Measurements from ENCODE around the gene KRTAP4-4. TPM values are rescaled to one million over a fixed set of nuclear protein-coding genes. Genes with fewer than 3 reads are reported as not detected.

The KRTAP4-4 gene
- total RNA-seq, 1 experiment from 2014 or later = not detected

GRCh38 chr17:41178843-41179616, 18.5 kb upstream of the KRTAP4-4 start:
- H3K79me2 ChIP-seq (ENCODE audit: low read length) = no peaks in the 10 kb centered on the region
- no peak overlapping the region for H3K4me3 ChIP-seq (ENCODE audit: low read length)
- no peaks in the 10 kb centered on the region for H4K20me1 ChIP-seq (ENCODE audit: insufficient read depth, low read depth, low read length)
- no peak for DNase-seq
- no peaks in the 10 kb centered on the region for H3K9me2 ChIP-seq (replicated peaks; ENCODE audit: insufficient read depth, low read length)
- no peak overlapping the region for H3K27ac ChIP-seq (ENCODE audit: low read length)
- H3K4me2 ChIP-seq (ENCODE audit: low read depth, low read length, poor library complexity, severe bottlenecking) = no peak overlapping the region
- no peaks in the 10 kb centered on the region for H3K27me3 ChIP-seq (ENCODE audit: low read length)
- H2AFZ ChIP-seq (ENCODE audit: low read length) = no peak overlapping the region
- H3K9ac ChIP-seq (ENCODE audit: low read length) = no peak overlapping the region
- H3K36me3 ChIP-seq (ENCODE audit: insufficient read depth, low read length) = no peaks in the 10 kb centered on the region
- peaks cover 19% of the 10 kb centered on the region for H3K4me1 ChIP-seq (ENCODE audit: low read length)
- no peaks in the 10 kb centered on the region for H3K9me3 ChIP-seq (ENCODE audit: low read length)

- Histone ChIP-seq H3K4me2 (ENCODE audit: low read depth, low read length, poor library complexity, severe bottlenecking) (no peak overlapping the region), H2AFZ (ENCODE audit: low read length) (no peak overlapping the region), H3K79me2 (ENCODE audit: low read length) (no peaks in the 10 kb centered on the region), H3K27me3 (ENCODE audit: low read length) (no peaks in the 10 kb centered on the region), H3K27ac (ENCODE audit: low read length) (no peak overlapping the region), H3K9ac (ENCODE audit: low read length) (no peak overlapping the region), H3K4me3 (ENCODE audit: low read length) (no peak overlapping the region), H3K36me3 (ENCODE audit: insufficient read depth, low read length) (no peaks in the 10 kb centered on the region), H4K20me1 (ENCODE audit: insufficient read depth, low read depth, low read length) (no peaks in the 10 kb centered on the region), H3K9me2 (replicated peaks; ENCODE audit: insufficient read depth, low read length) (no peaks in the 10 kb centered on the region), H3K9me3 (ENCODE audit: low read length) (no peaks in the 10 kb centered on the region), H3K4me1 (ENCODE audit: low read length) (peaks cover 19% of the 10 kb centered on the region)
- DNase-seq = no peak
Measured at GRCh38 chr17:41178341-41178740, 17.8 kb upstream of the KRTAP4-4 start.

GRCh38 chr17:41177727-41178271, 17.3 kb upstream of the KRTAP4-4 start, which contains the start of gene KRTAP4-2:
KRTAP4-2 (minus strand) TSS chr17:41178221; CDS start chr17:41178164, 57 bp downstream.
- no peak within 1 kb of the TSS for H2AFZ ChIP-seq (ENCODE audit: low read length)
- no peaks in the 10 kb centered on the region for H3K9me2 ChIP-seq (replicated peaks; ENCODE audit: insufficient read depth, low read length)
- no peak within 1 kb of the TSS for H3K9ac ChIP-seq (ENCODE audit: low read length)
- H3K27ac ChIP-seq (ENCODE audit: low read length) = no peak within 1 kb of the TSS
- H3K4me1 ChIP-seq (ENCODE audit: low read length) = peaks cover 19% of the 10 kb centered on the region
- H4K20me1 ChIP-seq (ENCODE audit: insufficient read depth, low read depth, low read length) = no peaks in the 10 kb centered on the region
- H3K4me3 ChIP-seq (ENCODE audit: low read length) = no peak within 1 kb of the TSS
- H3K27me3 ChIP-seq (ENCODE audit: low read length) = no peaks in the 10 kb centered on the region
- no peaks in the 10 kb centered on the region for H3K9me3 ChIP-seq (ENCODE audit: low read length)
- H3K4me2 ChIP-seq (ENCODE audit: low read depth, low read length, poor library complexity, severe bottlenecking) = no peak within 1 kb of the TSS
- no peak for DNase-seq
- H3K79me2 ChIP-seq (ENCODE audit: low read length) = no peaks in the 10 kb centered on the region
- no peaks in the 10 kb centered on the region for H3K36me3 ChIP-seq (ENCODE audit: insufficient read depth, low read length)

GRCh38 chr17:41176744-41177387, 16.3 kb upstream of the KRTAP4-4 start:
- no peak for DNase-seq
- Histone ChIP-seq H3K9ac (ENCODE audit: low read length) (no peak overlapping the region), H3K79me2 (ENCODE audit: low read length) (no peaks in the 10 kb centered on the region), H2AFZ (ENCODE audit: low read length) (no peak overlapping the region), H3K36me3 (ENCODE audit: insufficient read depth, low read length) (no peaks in the 10 kb centered on the region), H3K9me2 (replicated peaks; ENCODE audit: insufficient read depth, low read length) (no peaks in the 10 kb centered on the region), H3K27me3 (ENCODE audit: low read length) (no peaks in the 10 kb centered on the region), H3K27ac (ENCODE audit: low read length) (no peak overlapping the region), H3K4me1 (ENCODE audit: low read length) (peaks cover 19% of the 10 kb centered on the region), H3K4me2 (ENCODE audit: low read depth, low read length, poor library complexity, severe bottlenecking) (no peak overlapping the region), H4K20me1 (ENCODE audit: insufficient read depth, low read depth, low read length) (no peaks in the 10 kb centered on the region), H3K4me3 (ENCODE audit: low read length) (no peak overlapping the region), H3K9me3 (ENCODE audit: low read length) (no peaks in the 10 kb centered on the region)

DNA sequence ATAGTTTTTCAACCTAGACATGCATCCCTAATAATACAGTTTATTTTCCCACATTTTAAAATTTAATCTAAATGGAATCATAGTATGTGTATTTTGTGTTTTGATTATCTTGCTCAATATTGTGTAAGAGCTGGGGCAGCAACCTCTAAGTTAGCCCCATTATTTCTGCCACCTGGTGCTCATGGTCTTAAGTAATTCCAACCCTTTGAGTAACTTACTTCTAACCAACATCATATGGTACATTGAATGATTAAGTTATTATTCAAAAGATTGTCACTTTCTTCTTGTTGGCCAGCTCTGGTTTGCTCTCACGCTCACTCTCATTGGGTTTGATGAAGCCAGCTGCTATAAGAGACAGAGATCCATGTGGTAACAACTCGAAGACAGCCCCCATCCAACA, 11.3 kb upstream of the KRTAP4-4 start:
- no peak overlapping the region for H3K4me2 ChIP-seq (ENCODE audit: low read depth, low read length, poor library complexity, severe bottlenecking)
- H3K4me1 ChIP-seq (ENCODE audit: low read length) = peaks cover 15% of the 10 kb centered on the region
- no peak for DNase-seq
- H3K79me2 ChIP-seq (ENCODE audit: low read length) = no peaks in the 10 kb centered on the region
- no peaks in the 10 kb centered on the region for H3K36me3 ChIP-seq (ENCODE audit: insufficient read depth, low read length)
- H3K9ac ChIP-seq (ENCODE audit: low read length) = no peak overlapping the region
- no peaks in the 10 kb centered on the region for H3K9me3 ChIP-seq (ENCODE audit: low read length)
- H2AFZ ChIP-seq (ENCODE audit: low read length) = no peak overlapping the region
- no peak overlapping the region for H3K27ac ChIP-seq (ENCODE audit: low read length)
- no peaks in the 10 kb centered on the region for H3K27me3 ChIP-seq (ENCODE audit: low read length)
- H4K20me1 ChIP-seq (ENCODE audit: insufficient read depth, low read depth, low read length) = no peaks in the 10 kb centered on the region
- H3K9me2 ChIP-seq (replicated peaks; ENCODE audit: insufficient read depth, low read length) = no peaks in the 10 kb centered on the region
- no peak overlapping the region for H3K4me3 ChIP-seq (ENCODE audit: low read length)

- no peak for DNase-seq
- no peaks in the 10 kb centered on the region for H3K9me2 ChIP-seq (replicated peaks; ENCODE audit: insufficient read depth, low read length)
- no peak within 1 kb of the TSS for H3K4me3 ChIP-seq (ENCODE audit: low read length)
- no peaks in the 10 kb centered on the region for H4K20me1 ChIP-seq (ENCODE audit: insufficient read depth, low read depth, low read length)
- H3K36me3 ChIP-seq (ENCODE audit: insufficient read depth, low read length) = no peaks in the 10 kb centered on the region
- no peak within 1 kb of the TSS for H3K9ac ChIP-seq (ENCODE audit: low read length)
- H3K4me1 ChIP-seq (ENCODE audit: low read length) = no peaks in the 10 kb centered on the region
- no peak within 1 kb of the TSS for H3K4me2 ChIP-seq (ENCODE audit: low read depth, low read length, poor library complexity, severe bottlenecking)
- no peaks in the 10 kb centered on the region for H3K79me2 ChIP-seq (ENCODE audit: low read length)
- no peak within 1 kb of the TSS for H2AFZ ChIP-seq (ENCODE audit: low read length)
- no peak within 1 kb of the TSS for H3K27ac ChIP-seq (ENCODE audit: low read length)
- no peaks in the 10 kb centered on the region for H3K9me3 ChIP-seq (ENCODE audit: low read length)
- no peaks in the 10 kb centered on the region for H3K27me3 ChIP-seq (ENCODE audit: low read length)
Measured at GRCh38 chr17:41168121-41168520, 7.6 kb upstream of the KRTAP4-4 start, which contains the start of gene KRTAP4-3. KRTAP4-3 (minus strand) TSS chr17:41168221; CDS start chr17:41168172, 49 bp downstream.

DNA sequence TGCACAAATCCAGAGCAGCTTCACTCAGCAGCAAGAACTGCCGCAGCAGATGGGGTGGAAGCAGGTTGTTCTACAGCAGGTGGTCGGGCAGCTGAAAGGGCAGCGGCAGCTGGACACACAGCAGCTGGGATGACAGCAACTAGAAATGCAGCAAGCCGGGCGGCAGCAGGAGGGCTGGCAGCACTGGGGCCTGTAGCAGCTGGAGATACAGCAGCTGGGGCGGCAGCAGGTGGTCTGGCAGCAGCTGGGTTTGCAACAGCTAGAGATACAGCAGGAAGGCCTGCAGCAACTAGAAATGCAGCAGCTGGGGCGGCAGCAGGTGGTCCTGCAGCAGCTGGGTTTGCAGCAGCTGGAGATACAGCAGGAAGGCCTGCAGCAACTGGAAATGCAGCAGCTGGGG, 7.0 kb upstream of the KRTAP4-4 start:
- no peaks in the 10 kb centered on the region for H3K9me2 ChIP-seq (replicated peaks; ENCODE audit: insufficient read depth, low read length)
- H3K4me3 ChIP-seq (ENCODE audit: low read length) = no peak overlapping the region
- H3K9me3 ChIP-seq (ENCODE audit: low read length) = no peaks in the 10 kb centered on the region
- no peak overlapping the region for H3K9ac ChIP-seq (ENCODE audit: low read length)
- H3K36me3 ChIP-seq (ENCODE audit: insufficient read depth, low read length) = no peaks in the 10 kb centered on the region
- H3K27me3 ChIP-seq (ENCODE audit: low read length) = no peaks in the 10 kb centered on the region
- no peaks in the 10 kb centered on the region for H4K20me1 ChIP-seq (ENCODE audit: insufficient read depth, low read depth, low read length)
- H2AFZ ChIP-seq (ENCODE audit: low read length) = no peak overlapping the region
- no peaks in the 10 kb centered on the region for H3K79me2 ChIP-seq (ENCODE audit: low read length)
- H3K4me2 ChIP-seq (ENCODE audit: low read depth, low read length, poor library complexity, severe bottlenecking) = no peak overlapping the region
- no peak for DNase-seq
- H3K4me1 ChIP-seq (ENCODE audit: low read length) = no peaks in the 10 kb centered on the region
- H3K27ac ChIP-seq (ENCODE audit: low read length) = no peak overlapping the region

DNA sequence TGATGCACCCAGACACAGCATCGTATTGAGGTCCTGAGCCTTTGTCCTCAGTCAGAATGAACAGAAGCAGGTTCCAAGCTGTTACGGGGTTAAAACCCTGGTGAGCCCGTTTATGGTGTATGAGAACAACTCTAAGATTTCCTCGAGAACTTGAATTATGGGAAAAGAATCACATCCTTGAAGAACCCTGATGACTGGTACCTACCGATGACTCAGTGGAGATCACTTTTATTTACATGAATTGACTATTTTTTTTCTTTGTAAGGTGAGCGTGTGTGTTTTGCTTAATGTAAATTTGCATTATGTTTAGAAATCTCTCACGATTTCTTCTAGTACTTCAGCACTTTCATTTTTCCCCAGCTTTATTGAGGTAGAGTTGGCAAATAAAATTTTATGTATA, 3.3 kb upstream of the KRTAP4-4 start:
- H3K27me3 ChIP-seq (ENCODE audit: low read length) = no peaks in the 10 kb centered on the region
- H3K4me1 ChIP-seq (ENCODE audit: low read length) = no peaks in the 10 kb centered on the region
- no peak overlapping the region for H3K9ac ChIP-seq (ENCODE audit: low read length)
- no peak overlapping the region for H3K27ac ChIP-seq (ENCODE audit: low read length)
- no peaks in the 10 kb centered on the region for H3K79me2 ChIP-seq (ENCODE audit: low read length)
- no peaks in the 10 kb centered on the region for H4K20me1 ChIP-seq (ENCODE audit: insufficient read depth, low read depth, low read length)
- no peak overlapping the region for H3K4me2 ChIP-seq (ENCODE audit: low read depth, low read length, poor library complexity, severe bottlenecking)
- H2AFZ ChIP-seq (ENCODE audit: low read length) = no peak overlapping the region
- no peaks in the 10 kb centered on the region for H3K9me2 ChIP-seq (replicated peaks; ENCODE audit: insufficient read depth, low read length)
- no peaks in the 10 kb centered on the region for H3K36me3 ChIP-seq (ENCODE audit: insufficient read depth, low read length)
- no peaks in the 10 kb centered on the region for H3K9me3 ChIP-seq (ENCODE audit: low read length)
- H3K4me3 ChIP-seq (ENCODE audit: low read length) = no peak overlapping the region
- no peak for DNase-seq

Measured in Karpas-422 (cell line).